ENCODE data around the gene SYNJ1. TPM values are rescaled to one million over a fixed set of nuclear protein-coding genes. Genes with fewer than 3 reads are reported as not detected.
A peak's percentile ranks its signal among the peaks of the same experiment; 100 is the strongest.
"Not testable (repeated sequence)": the region's sequence is repeated elsewhere in the genome, so short reads cannot be mapped to it uniquely, and the experiment has no call there.

SYNJ1 gene, protein sequence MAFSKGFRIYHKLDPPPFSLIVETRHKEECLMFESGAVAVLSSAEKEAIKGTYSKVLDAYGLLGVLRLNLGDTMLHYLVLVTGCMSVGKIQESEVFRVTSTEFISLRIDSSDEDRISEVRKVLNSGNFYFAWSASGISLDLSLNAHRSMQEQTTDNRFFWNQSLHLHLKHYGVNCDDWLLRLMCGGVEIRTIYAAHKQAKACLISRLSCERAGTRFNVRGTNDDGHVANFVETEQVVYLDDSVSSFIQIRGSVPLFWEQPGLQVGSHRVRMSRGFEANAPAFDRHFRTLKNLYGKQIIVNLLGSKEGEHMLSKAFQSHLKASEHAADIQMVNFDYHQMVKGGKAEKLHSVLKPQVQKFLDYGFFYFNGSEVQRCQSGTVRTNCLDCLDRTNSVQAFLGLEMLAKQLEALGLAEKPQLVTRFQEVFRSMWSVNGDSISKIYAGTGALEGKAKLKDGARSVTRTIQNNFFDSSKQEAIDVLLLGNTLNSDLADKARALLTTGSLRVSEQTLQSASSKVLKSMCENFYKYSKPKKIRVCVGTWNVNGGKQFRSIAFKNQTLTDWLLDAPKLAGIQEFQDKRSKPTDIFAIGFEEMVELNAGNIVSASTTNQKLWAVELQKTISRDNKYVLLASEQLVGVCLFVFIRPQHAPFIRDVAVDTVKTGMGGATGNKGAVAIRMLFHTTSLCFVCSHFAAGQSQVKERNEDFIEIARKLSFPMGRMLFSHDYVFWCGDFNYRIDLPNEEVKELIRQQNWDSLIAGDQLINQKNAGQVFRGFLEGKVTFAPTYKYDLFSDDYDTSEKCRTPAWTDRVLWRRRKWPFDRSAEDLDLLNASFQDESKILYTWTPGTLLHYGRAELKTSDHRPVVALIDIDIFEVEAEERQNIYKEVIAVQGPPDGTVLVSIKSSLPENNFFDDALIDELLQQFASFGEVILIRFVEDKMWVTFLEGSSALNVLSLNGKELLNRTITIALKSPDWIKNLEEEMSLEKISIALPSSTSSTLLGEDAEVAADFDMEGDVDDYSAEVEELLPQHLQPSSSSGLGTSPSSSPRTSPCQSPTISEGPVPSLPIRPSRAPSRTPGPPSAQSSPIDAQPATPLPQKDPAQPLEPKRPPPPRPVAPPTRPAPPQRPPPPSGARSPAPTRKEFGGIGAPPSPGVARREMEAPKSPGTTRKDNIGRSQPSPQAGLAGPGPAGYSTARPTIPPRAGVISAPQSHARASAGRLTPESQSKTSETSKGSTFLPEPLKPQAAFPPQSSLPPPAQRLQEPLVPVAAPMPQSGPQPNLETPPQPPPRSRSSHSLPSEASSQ (N-terminal part only)
- total RNA-seq, result 10 to 100 TPM; 17.3 to 17.9 TPM

DNA sequence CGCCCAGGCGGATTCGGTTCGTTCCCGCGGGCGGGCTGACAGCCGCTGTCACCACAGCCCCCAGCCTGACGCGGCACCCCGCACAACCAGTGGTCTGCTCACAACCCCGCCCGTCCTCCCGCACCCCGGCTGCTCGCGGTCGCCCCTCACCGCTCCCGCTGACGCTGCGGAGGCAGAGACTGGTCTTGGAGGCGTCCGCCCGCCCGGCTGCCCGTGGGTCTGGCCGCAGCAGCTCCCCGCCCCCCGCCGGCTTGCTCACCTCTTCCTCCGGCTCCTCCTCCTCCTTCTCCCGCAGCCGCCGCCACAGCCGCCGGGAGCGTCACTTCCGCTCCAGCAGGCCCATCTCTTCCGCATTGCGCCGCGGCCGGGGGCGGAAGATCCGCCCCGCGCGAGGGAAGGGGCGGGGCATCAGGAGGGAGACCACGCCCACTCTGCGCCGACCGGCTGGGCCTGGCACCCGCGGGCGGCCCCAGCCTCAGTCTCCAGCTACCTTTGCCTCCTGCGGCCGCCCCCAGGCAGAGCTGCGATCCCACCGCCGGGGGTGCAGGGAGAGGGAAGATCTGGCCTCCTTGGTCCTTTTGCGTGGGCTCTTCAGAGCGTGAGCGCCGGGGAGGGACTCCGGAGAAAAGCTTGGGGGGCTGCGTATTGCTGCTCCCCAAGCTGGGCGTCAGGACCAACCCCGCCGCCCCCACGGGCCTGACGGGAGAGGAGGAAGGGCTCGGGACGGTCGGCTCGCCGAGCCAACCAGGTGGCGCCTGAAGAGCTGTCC lies at the start of gene SYNJ1:
Gene SYNJ1, minus strand, starts transcription at position 327 of the 769 bp plus-strand sequence. CDS start 1,118 bp downstream, outside the sequence.
- Mint-ChIP-seq H3K9me3 (peaks cover 0 to 2% of the 10 kb centered on the region in 2 donors), H3K36me3 (ENCODE audit: insufficient read depth in 2 of 2) (peaks cover 6 to 14% of the 10 kb centered on the region in 2 donors), H3K27ac (peak within 1 kb of the TSS; percentile 93), H3K4me1 (ENCODE audit: low read depth) (peaks cover 58% of the 10 kb centered on the region), H3K27me3 (ENCODE audit: low read depth) (no peaks in the 10 kb centered on the region), H3K4me3 (peak within 1 kb of the TSS; percentile 94 to 97)
- ATAC-seq (replicated peaks in 1 of 2) (peak; percentile 93 to 94), DNase-seq (peak; percentile 97 to 98)

DNA sequence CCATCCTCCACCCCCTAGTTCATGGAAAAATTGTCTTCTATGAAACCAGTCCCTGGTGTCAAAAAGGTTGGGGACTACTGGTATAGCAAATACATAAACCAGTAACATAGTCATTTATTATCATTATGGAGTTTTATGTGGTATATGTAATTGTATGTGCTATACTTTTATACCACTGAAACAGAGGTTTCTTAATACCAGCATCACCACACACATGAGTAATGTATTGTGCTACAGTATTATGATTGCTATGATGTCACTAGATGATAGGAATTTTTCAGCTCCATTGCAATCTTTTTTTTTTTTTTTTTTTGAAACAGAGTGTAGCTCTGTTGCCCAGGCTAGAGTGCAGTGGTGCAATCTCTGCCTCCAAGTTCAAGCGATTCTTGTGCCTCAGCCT lies 49.5 kb upstream of the SYNJ1 start:
- Mint-ChIP-seq H3K9me3 (no peaks in the 10 kb centered on the region), H3K27me3 (ENCODE audit: low read depth) (no peaks in the 10 kb centered on the region), H3K4me3 (no peak overlapping the region), H3K4me1 (ENCODE audit: low read depth) (peaks cover 33% of the 10 kb centered on the region), H3K36me3 (ENCODE audit: insufficient read depth in 2 of 2) (no peaks in the 10 kb centered on the region), H3K27ac (no peak overlapping the region)
- ATAC-seq (replicated peaks in 1 of 2) (peak; percentile 57 to 60), DNase-seq (no peak)

DNA sequence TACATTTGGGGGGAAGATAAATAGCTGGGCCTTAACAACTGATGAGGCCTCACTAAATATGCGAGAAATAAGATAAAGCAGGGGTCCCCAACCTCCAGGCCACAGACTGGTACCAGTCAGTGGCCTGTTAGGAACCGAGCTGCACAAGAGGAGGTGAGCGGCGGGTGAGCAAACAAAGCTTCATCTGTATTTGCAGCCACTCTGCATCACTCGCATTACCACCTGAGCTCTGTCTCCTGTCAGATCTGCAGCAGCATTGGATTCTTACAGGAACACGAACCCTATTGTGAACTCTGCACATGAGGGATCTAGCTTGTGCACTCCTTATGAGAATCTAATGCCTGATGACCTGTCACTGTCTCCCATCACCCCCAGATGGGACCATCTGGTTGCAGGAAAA lies 48.9 kb upstream of the SYNJ1 start:
- Mint-ChIP-seq H3K27ac (no peak overlapping the region), H3K36me3 (ENCODE audit: insufficient read depth in 2 of 2) (peaks cover 0 to 3% of the 10 kb centered on the region in 2 donors), H3K9me3 (no peaks in the 10 kb centered on the region), H3K4me3 (peak overlapping the region in 1 of 2 donors; percentile 17), H3K4me1 (ENCODE audit: low read depth) (peaks cover 28% of the 10 kb centered on the region), H3K27me3 (ENCODE audit: low read depth) (no peaks in the 10 kb centered on the region)
- no peak for ATAC-seq (replicated peaks in 1 of 2)
- DNase-seq, result no peak

DNA sequence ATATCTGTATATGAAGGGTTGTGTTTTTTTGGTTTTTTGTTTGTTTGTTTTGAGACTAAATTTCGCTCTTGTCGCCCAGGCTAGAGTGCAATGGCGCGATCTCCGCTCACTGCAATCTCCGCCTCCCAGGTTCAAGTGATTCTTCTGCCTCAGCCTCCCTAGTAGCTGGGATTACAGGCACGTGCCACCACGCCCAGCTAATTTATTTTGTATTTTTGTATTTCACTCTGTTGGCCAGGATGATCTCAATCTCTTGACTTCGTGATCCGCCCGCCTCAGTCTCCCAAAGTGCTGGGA lies 45.2 kb upstream of the SYNJ1 start:
- DNase-seq; H3K27me3 Mint-ChIP-seq (ENCODE audit: low read depth); H3K9me3 Mint-ChIP-seq; ATAC-seq (replicated peaks in 1 of 2): not testable (repeated sequence)
- Mint-ChIP-seq H3K27ac (peak overlapping the region; percentile 97), H3K36me3 (ENCODE audit: insufficient read depth in 2 of 2) (peaks cover 15 to 18% of the 10 kb centered on the region in 2 donors), H3K4me1 (ENCODE audit: low read depth) (peaks cover 46% of the 10 kb centered on the region), H3K4me3 (peak overlapping the region; percentile 99 to 100)

GRCh38 chr21:32772281-32773047 lies 44.7 kb upstream of the SYNJ1 start:
- Mint-ChIP-seq H3K9me3 (peaks cover 2 to 6% of the 10 kb centered on the region in 2 donors), H3K4me1 (ENCODE audit: low read depth) (peaks cover 52% of the 10 kb centered on the region), H3K36me3 (ENCODE audit: insufficient read depth in 2 of 2) (peaks cover 18 to 23% of the 10 kb centered on the region in 2 donors), H3K4me3 (peak overlapping the region; percentile 99 to 100), H3K27me3 (ENCODE audit: low read depth) (no peaks in the 10 kb centered on the region), H3K27ac (peak overlapping the region; percentile 97)
- ATAC-seq (replicated peaks in 1 of 2) (peak; percentile 44 to 49), DNase-seq (peak; percentile 66 to 82)

- peaks cover 24 to 35% of the 10 kb centered on the region in 2 donors for H3K36me3 Mint-ChIP-seq (ENCODE audit: insufficient read depth in 2 of 2)
Measured at GRCh38 chr21:32770871-32771523, 43.2 kb upstream of the SYNJ1 start.

DNA sequence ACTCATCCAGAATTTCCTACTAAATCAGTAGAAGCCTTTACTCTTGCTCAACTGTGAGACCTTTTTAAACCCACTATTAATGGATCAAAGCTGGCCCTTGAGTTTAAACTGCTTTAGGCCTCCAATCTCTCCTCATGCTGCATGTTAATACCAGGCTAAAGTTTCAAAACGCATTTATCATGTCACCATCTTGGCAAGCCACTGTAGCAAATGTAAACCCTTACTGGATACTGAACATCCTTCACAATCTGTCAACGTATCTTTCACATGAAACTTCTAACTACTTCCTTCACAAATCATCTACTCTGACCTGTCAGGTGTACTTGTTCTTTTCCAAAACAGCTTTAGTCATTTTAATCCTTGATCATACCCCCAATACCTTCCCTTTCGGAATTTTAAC lies 40.7 kb upstream of the SYNJ1 start:
- H3K36me3 Mint-ChIP-seq (ENCODE audit: insufficient read depth in 2 of 2), result peaks cover 28 to 42% of the 10 kb centered on the region in 2 donors
- no peak overlapping the region for H3K27ac Mint-ChIP-seq
- peak overlapping the region; percentile 96 to 99 for H3K4me3 Mint-ChIP-seq

More at GRCh38 chr21:32770871-32771523, 43.2 kb upstream of the SYNJ1 start:
- no peaks in the 10 kb centered on the region for H3K27me3 Mint-ChIP-seq (ENCODE audit: low read depth)
- H3K9me3 Mint-ChIP-seq, result peaks cover 2 to 6% of the 10 kb centered on the region in 2 donors
- H3K27ac Mint-ChIP-seq, result peak overlapping the region; percentile 95
- ATAC-seq (replicated peaks in 1 of 2) (peak; percentile 52), DNase-seq (peak; percentile 66 to 74)
- peaks cover 60% of the 10 kb centered on the region for H3K4me1 Mint-ChIP-seq (ENCODE audit: low read depth)
- H3K4me3 Mint-ChIP-seq, result peak overlapping the region; percentile 96 to 99

DNA sequence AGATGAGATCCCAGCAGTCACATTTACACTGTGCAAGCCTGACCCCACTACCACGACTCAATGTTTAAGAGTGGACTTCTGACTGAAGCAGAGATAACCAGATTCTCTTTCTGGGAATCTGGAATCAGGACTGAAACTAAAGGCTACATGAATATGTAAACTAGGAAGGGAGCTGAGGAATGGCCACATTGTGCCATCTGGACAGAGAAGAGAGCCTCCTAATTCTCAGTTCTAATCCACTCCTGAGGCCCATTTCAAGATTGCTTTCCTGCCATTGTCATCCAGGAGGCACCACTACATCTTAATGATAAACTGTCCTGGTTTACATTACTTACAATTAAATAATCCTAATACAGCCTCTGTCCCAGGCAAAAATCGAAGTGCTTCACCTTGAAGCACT lies 37.2 kb upstream of the SYNJ1 start:
- Mint-ChIP-seq H3K4me1 (ENCODE audit: low read depth) (peaks cover 55% of the 10 kb centered on the region), H3K36me3 (ENCODE audit: insufficient read depth in 2 of 2) (peaks cover 27 to 53% of the 10 kb centered on the region in 2 donors)
- ATAC-seq (replicated peaks in 1 of 2), result no peak

More for the DNA sequence above, 40.7 kb upstream of the SYNJ1 start:
- ATAC-seq (replicated peaks in 1 of 2) (no peak), DNase-seq (no peak)
- H3K27me3 Mint-ChIP-seq (ENCODE audit: low read depth), result no peaks in the 10 kb centered on the region
- H3K9me3 Mint-ChIP-seq, result peaks cover 2 to 6% of the 10 kb centered on the region in 2 donors
- H3K4me1 Mint-ChIP-seq (ENCODE audit: low read depth), result peaks cover 66% of the 10 kb centered on the region

GRCh38 chr21:32764186-32764585 lies 36.4 kb upstream of the SYNJ1 start:
- Mint-ChIP-seq H3K27ac (no peak overlapping the region), H3K9me3 (peaks cover 2 to 6% of the 10 kb centered on the region in 2 donors), H3K27me3 (ENCODE audit: low read depth) (no peaks in the 10 kb centered on the region), H3K4me1 (ENCODE audit: low read depth) (peaks cover 46% of the 10 kb centered on the region), H3K4me3 (no peak overlapping the region), H3K36me3 (ENCODE audit: insufficient read depth in 2 of 2) (peaks cover 27 to 53% of the 10 kb centered on the region in 2 donors)
- no peak for ATAC-seq (replicated peaks in 1 of 2)
- no peak for DNase-seq

More for the DNA sequence above, 37.2 kb upstream of the SYNJ1 start:
- Mint-ChIP-seq H3K27ac (peak overlapping the region; percentile 64), H3K4me3 (no peak overlapping the region), H3K9me3 (peaks cover 2 to 6% of the 10 kb centered on the region in 2 donors), H3K27me3 (ENCODE audit: low read depth) (no peaks in the 10 kb centered on the region)
- DNase-seq, result no peak

DNA sequence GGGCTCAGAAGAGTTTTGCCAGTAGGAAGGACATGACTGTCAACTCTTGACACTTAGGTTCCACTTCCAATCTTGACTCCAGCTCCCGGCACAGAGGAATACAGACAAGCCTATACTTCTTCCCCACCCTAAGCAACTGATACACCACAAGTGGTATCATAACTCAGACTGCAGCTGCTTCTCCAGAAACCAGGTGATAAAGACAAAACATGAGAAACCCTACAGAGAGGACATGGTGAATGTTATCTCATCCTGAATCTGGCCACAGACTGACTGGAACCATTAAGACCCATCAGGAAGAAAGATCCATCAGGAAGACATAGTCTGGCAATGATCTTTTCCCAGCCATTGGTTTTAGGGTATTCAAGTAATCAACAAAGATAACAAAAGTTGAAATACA lies 30.0 kb upstream of the SYNJ1 start:
- H3K4me3 Mint-ChIP-seq, result no peak overlapping the region
- peaks cover 9 to 44% of the 10 kb centered on the region in 2 donors for H3K36me3 Mint-ChIP-seq (ENCODE audit: insufficient read depth in 2 of 2)
- H3K27ac Mint-ChIP-seq, result no peak overlapping the region
- ATAC-seq (replicated peaks in 1 of 2) (no peak), DNase-seq (no peak)
- peaks cover 20% of the 10 kb centered on the region for H3K4me1 Mint-ChIP-seq (ENCODE audit: low read depth)
- H3K27me3 Mint-ChIP-seq (ENCODE audit: low read depth), result no peaks in the 10 kb centered on the region
- no peaks in the 10 kb centered on the region for H3K9me3 Mint-ChIP-seq

DNA sequence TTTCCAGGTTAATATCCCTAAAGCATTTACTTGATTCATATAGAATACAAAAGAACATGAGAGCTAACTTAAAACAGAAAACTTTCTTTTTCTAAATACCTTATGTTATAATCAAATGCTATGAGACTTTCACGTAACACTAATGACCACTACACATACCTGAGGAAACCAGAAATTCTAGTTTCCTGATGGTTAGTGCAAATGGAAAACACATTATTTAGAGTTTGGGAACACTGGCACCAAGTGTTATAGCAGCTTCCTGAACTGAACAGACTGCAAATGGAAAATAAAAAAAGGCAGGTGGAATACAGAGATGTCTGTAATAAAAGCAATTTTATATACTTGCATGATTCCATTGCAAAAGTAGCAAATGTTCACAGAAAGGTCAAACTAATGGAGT lies 28.3 kb upstream of the SYNJ1 start:
- H3K27ac Mint-ChIP-seq, result no peak overlapping the region
- DNase-seq (no peak), ATAC-seq (replicated peaks in 1 of 2) (no peak)
- peaks cover 35% of the 10 kb centered on the region for H3K4me1 Mint-ChIP-seq (ENCODE audit: low read depth)
- H3K36me3 Mint-ChIP-seq (ENCODE audit: insufficient read depth in 2 of 2), result peaks cover 10 to 50% of the 10 kb centered on the region in 2 donors
- no peaks in the 10 kb centered on the region for H3K27me3 Mint-ChIP-seq (ENCODE audit: low read depth)
- no peak overlapping the region for H3K4me3 Mint-ChIP-seq
- H3K9me3 Mint-ChIP-seq, result no peaks in the 10 kb centered on the region

All from activated T-cell treated with anti-CD3 and anti-CD28 coated beads, Interleukin-2, amount 50 U/mL, for 72 hours (primary cell).